ENCODE data around the gene WDR76.

WDR76 gene

GRCh38 chr15:43915631-43916325, 89.0 kb downstream of the WDR76 start:
- DNase-seq = no peak

GRCh38 chr15:43916326-43916660, 89.5 kb downstream of the WDR76 start:
- DNase-seq = no peak
